ENCODE measurements around the gene MIER2. TPM values are rescaled to one million over a fixed set of nuclear protein-coding genes. Genes with fewer than 3 reads are reported as not detected.

The MIER2 gene
- total and polyA plus RNA-seq, 8 donors: 5.8 to 29.6 (median 13.2) TPM

- H3K4me3 ChIP-seq: peak overlapping the region; percentile 48 to 61 (median 54)
- 22 to 30% (median 26%) methylated on average over 23 to 26 of the region's 26 CpGs for WGBS, 5 donors
These were observed 54.8 kb downstream of the MIER2 start for GRCh38 chr19:289651-290371.

GRCh38 chr19:288911-289310 lies 55.7 kb downstream of the MIER2 start:
- WGBS, 5 donors: 47 to 61% (median 59%) methylated on average over 5 to 10 of the region's 10 CpGs
- intact Hi-C loops (cut with DNase I; ENCODE audit: low total_unique reads): no loop called here
- Histone ChIP-seq H3K27ac (peak overlapping the region; percentile 82 to 93 (median 89)), H3K4me1 (peaks cover 16 to 38% (median 31%) of the 10 kb centered on the region in 4 donors), H3K36me3 (peaks cover 0 to 24% (median 8%) of the 10 kb centered on the region in 4 donors), H3K4me3 (peak overlapping the region in 1 of 4 donors; percentile 61), H3K9me3 (no peaks in the 10 kb centered on the region), H3K27me3 (peaks cover 0 to 44% (median 31%) of the 10 kb centered on the region in 3 donors)
- no peak for TF ChIP-seq POLR2AphosphoS5 (IDR thresholded peaks at IDR 0.05)
- no peak for TF ChIP-seq CTCF (IDR thresholded peaks at IDR 0.05)
- TF ChIP-seq POLR2A (IDR thresholded peaks at IDR 0.05): no peak
- TF ChIP-seq EP300 (IDR thresholded peaks at IDR 0.05): no peak
- DNase-seq: peak in 1 of 2 donors; percentile 25

More at GRCh38 chr19:289651-290371, 54.8 kb downstream of the MIER2 start:
- Histone ChIP-seq H3K9me3 (no peaks in the 10 kb centered on the region), H3K4me1 (peaks cover 24 to 47% (median 39%) of the 10 kb centered on the region in 4 donors), H3K27me3 (peaks cover 0 to 53% (median 31%) of the 10 kb centered on the region in 3 donors), H3K27ac (peak overlapping the region; percentile 82 to 93 (median 89)), H3K36me3 (peaks cover 0 to 19% (median 7%) of the 10 kb centered on the region in 4 donors)
- DNase-seq: peak; percentile 87 to 92
- intact Hi-C loops (cut with DNase I; ENCODE audit: low total_unique reads): no loop called here
- TF ChIP-seq POLR2AphosphoS5 (IDR thresholded peaks at IDR 0.05) (peak in 2 of 3 donors; percentile 75 to 77), POLR2A (IDR thresholded peaks at IDR 0.05) (peak in 1 of 4 donors; percentile 22), CTCF (IDR thresholded peaks at IDR 0.05) (no peak), EP300 (IDR thresholded peaks at IDR 0.05) (no peak)

- no peak overlapping the region for H3K4me3 ChIP-seq
- intact Hi-C loops (cut with DNase I; ENCODE audit: low total_unique reads): no loop called here
- TF ChIP-seq POLR2A (IDR thresholded peaks at IDR 0.05) (no peak), EP300 (IDR thresholded peaks at IDR 0.05) (no peak), POLR2AphosphoS5 (IDR thresholded peaks at IDR 0.05) (no peak), CTCF (IDR thresholded peaks at IDR 0.05) (no peak)
- H3K27ac ChIP-seq: no peak overlapping the region
- 75 to 85% (median 84%) methylated on average over 11 to 19 of the region's 19 CpGs for WGBS, 5 donors
- peaks cover 16 to 42% (median 32%) of the 10 kb centered on the region in 4 donors for H3K4me1 ChIP-seq
- peak in 1 of 2 donors; percentile 21 for DNase-seq
- H3K27me3 ChIP-seq: peaks cover 0 to 29% (median 19%) of the 10 kb centered on the region in 3 donors
- H3K36me3 ChIP-seq: peaks cover 0 to 39% (median 18%) of the 10 kb centered on the region in 4 donors
- H3K9me3 ChIP-seq: no peaks in the 10 kb centered on the region
These were observed 57.2 kb downstream of the MIER2 start for GRCh38 chr19:287381-287871.

DNA sequence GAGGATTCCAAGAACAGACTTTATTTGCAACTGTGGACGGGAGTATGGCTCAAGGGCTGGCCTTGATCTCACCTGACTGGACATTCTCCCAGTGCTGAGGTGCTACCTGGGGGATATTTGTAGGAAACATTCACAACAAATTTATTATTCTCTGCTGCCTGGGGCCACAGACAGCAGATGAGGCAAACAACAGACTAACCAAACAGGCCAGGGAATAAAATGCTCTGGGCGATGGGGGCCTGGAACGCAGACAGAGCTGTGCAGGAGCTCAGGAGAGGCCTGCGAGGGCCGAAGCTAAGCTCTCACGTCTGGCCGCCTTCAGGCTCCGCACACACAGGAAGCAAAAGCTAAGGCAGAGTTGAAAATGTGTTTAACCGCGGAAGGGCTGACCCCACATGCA lies 61.2 kb downstream of the MIER2 start:
- Histone ChIP-seq H3K4me1 (peaks cover 0 to 22% (median 0%) of the 10 kb centered on the region in 4 donors), H3K9me3 (no peaks in the 10 kb centered on the region), H3K4me3 (no peak overlapping the region), H3K27ac (no peak overlapping the region), H3K36me3 (peaks cover 6 to 72% (median 47%) of the 10 kb centered on the region in 4 donors), H3K27me3 (peaks cover 0 to 36% (median 0%) of the 10 kb centered on the region in 3 donors)
- DNase-seq: no peak
- WGBS, 5 donors: 84 to 90% (median 88%) methylated on average over 10 of the region's 10 CpGs
- no peak for TF ChIP-seq POLR2A (IDR thresholded peaks at IDR 0.05)
- no peak for TF ChIP-seq EP300 (IDR thresholded peaks at IDR 0.05)
- no peak for TF ChIP-seq CTCF (IDR thresholded peaks at IDR 0.05)
- TF ChIP-seq POLR2AphosphoS5 (IDR thresholded peaks at IDR 0.05): no peak
- intact Hi-C loops (cut with DNase I; ENCODE audit: low total_unique reads): no loop called here

Measured in stomach (tissue), 9 donors.